Suppressor macrophage (primary cell): ENCODE measurements around the gene TBC1D3B.
A peak's percentile ranks its signal among the peaks of the same experiment; 100 is the strongest.
"Not testable (repeated sequence)": the region's sequence is repeated elsewhere in the genome, so short reads cannot be mapped to it uniquely, and the experiment has no call there.

Experiments
- DNase-seq, 4 experiments: peaks; one replicate each; pipeline ENCODE4 v3.0.0-alpha.2; 2020 to 2022

TBC1D3B gene

DNA sequence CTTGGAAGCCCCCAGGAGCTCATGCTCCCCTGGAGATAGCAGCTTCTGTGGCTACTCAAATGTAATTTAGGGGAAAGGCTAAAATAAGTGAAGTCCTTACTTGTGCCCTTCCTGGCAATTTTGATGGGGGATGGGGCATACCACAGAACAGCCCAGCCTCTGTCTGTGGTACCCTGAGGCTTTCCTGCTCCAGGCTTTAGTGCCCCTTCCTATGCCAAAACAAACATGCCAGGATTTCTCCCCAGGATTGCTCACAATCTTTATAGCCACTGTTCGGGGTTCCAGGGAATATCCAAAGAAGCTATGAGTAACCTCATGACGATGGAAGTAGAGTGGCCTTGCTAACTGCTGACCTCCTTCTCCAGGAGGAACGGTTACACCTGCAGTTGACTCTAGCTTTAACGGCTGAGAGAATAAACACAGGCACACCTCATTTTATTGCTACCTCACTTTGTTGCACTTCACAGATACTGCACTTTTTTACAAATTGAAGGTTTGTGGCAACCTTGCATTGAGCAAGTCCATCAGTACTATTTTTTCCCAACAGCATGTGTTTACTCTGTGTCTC, 47.9 kb downstream of the TBC1D3B start:
- no peak for DNase-seq

DNA sequence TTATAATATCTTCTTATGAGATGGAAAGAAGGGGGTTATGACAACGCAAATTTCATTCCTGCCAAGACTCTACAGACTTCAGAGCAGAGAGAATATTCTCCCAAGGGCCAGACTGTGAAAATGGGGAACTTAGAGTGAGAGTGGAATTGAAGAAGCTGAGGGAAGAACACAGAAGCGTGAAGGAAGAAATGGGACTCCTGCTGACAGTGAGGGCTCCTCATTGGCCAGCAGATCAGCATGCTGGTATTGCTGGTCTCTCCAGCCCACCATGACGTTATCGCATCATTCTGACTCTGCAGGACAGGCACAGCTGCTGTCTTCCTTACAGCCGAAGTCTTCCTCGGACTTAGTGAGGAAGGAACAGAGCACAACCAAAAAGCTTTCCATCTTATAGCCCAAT, 48.5 kb downstream of the TBC1D3B start:
- peak; percentile 48 to 75 (median 58) for DNase-seq

DNA sequence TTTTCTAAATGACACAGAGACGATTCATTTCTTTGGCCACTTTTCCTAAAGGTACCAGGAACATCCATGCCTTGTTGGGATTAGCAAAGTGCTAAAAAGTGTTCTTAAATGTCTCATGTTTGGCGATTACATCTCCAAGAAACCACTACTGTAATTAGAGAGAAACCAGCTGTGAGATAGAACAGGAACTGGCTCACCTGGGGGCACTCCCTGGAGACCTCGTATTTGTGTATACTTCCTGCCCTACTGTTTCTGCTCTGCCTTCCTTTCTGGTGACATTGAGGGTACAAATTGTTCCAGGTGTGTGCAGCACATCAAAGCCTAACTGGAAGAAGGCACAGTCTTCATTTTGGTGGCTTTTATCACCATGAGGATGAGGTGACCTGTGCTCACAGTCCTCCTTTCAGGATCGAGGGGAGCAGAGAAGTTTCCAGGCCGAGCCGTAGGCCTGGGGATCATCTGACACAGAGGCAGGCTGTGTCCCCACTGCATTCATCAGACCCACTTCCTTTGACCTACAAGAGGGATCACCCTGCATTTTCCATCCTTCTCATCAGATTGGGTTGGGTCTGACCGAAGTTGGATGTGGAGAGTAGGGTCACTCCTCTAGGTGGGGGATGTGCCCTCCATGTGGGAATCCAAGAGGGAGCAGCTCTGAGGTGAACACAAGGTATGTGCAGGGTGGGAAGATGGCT, 49.1 kb downstream of the TBC1D3B start:
- DNase-seq = no peak

DNA sequence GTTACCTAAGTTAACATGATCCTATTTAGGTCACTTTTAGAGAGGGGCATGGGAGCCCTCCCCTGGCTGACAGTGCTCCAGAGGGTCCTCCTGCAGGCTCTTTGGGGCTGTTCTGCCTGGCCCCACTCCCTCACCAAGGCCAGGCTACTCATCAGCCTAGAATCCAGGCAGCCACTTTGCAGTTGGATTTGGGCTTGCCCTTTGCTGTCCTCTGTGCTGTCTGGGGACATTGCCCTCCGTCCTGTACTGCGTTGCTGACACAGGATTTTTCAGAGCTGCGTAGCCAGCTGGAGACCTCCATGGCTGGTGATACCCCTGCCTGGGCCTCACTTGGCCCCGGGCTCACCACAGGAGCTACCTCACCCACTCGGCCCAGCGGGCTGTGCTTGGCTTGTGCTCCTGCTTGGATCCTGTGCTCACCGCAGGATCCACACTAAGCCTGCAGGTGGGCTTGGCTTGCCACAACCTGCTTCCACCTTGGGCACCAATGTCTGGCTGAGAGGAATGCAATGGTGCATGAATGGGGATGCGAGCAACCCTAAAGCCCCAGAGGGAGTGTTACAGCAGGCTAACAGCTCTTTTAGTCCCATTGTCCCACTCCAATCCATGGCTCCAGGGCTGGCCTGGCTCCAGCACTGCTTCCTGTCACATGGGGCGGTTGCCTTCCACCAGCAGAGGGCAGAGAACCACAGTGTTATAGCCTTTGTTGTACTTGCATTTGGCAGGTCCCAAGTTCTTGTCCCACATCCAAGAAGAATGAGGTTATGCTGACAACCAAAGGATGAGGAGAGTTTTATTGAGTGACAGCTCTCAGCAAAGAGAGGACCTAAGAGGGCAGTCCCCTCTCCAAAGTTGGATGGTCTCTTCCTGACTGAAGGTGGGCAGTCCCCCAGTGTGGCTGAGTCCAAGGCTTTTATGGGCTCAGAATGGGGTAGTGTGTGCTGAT, 51.3 kb downstream of the TBC1D3B start:
- no peak for DNase-seq

DNA sequence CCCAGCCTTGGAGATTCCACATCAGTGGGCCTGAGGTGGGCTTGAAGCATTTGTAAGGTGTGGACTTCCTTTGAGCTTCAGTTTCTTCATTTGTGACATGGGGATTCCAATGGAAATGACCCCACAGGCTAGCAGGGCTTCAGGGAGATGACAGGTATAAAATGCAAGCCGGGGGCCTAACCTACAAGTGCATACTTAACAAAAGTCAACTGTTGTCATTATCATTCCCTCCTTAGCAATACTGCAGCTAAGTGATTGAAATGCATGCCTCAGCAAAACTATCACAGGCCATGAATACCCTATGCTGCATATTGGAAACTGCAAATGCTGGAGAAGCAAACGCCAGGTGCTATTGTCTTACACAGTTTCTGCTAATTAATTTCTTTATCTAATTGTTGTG, 53.0 kb downstream of the TBC1D3B start:
- no peak for DNase-seq

DNA sequence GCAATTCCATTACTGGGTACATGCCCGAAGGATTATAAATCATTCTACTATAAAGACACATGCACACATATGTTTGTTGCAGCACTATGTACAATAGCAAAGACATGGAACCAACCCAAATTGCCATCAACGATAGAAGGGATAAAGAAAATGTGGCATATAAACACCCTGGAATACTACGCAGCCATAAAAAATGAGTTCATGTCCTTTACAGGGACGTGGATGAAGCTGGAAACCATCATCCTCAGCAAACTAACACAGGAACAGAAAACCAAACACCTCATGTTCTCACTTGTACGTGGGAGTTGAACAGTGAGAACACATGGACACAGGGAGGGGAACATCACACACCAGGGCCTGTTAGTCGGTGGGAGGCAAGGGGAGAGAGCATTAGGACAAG, 55.3 kb downstream of the TBC1D3B start:
- not testable (repeated sequence) for DNase-seq

DNA sequence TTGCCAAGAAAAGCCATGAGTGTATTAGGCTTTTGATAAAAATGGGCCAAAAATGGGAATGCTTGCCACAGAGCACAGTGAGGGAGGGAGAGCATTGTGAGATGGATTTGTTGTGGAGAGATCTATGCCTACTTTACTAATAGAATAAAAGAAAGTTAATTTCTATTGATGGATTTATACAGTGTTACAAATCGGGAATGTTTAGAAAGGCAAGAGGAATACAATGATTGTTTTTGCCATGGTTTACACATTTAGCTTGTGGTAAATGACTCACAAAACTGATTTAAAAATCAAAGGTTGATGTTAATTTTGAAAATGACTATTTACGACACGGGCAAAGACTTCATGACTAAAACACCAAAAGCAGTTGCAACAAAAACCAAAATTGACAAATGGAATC, 56.2 kb downstream of the TBC1D3B start:
- no peak for DNase-seq

DNA sequence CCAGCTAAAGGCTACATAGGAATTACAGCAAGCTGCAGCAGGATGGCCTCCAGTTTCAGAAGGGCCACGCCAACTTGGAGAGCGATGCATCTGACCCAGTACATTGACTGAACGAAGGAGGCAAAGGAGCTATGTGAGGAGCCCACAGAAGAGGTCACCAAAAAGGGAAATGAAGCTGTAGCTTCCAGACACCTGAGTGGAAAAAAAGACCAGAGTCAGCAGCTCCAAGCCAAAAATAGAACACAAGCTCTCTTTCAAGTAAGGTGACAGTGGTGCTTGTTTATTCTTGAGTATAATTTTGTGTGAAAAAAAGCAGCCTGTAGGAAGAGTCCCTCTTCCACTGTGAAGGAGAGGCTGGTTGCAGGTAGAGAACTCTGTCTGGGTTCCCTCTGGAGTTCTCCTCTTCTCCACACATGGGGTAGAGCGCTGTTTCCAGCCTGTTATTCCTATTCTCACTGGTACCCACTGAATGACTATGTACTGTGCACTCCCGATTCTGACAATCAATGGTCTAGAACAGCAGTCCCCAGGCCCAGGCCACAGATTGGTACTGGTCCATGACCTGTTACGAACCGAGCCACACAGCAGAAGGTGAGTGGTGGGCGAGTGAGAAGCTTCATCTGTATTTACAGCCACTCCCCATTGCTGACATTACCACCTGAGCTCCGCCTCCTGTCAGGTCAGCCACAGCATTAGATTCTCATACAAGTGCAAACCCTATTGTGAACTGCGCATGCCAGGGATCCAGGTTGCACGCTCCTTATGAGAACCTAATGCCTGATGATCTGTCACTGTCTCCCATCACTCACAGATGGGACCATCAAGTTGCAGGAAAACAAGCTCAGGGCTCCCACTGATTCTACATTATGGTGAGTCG, 57.7 kb downstream of the TBC1D3B start:
- DNase-seq = no peak

DNA sequence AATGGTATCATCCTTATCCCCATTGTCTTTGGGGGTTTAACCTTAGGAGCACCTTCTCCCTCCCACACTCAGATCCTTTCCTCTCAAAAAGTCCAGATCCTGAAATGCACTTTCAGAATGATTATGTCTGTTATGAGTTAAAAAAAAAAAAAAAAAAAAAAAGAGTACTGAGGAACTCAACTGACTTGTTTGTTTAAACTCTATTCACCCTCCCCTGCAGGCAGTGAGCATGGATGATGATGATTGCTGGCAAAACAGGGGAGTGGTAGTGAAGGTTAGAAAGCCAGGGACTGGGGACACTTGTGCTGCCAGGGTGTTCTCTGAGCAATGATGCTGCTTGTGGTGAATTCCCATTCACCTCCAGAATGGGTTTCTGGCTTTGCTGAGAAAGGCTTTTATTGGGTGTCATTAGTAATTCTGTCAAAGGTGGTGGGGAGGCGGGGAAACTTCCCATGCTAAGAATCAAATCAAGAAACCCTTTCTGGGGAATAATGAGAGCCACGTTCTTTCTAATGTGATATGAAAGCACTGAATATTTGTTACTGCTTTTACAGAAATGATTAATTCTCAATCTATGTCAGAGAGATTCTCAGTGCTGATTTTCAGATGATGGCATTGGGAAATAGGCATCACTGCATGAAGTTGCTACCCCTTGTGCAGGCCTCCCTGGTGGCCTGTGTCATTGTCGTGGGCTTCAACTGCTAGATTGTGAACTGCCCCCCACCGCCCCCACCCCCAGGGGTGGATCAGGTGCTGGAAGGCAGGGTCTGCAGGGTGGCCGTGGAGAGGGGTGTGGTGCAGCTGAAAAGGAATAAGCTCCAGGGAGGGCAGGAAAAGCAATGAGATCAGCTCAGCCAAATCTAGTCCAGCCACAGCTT, 58.7 kb downstream of the TBC1D3B start:
- DNase-seq = no peak
